ENCODE measurements around the gene CTBP2. TPM values are rescaled to one million over a fixed set of nuclear protein-coding genes. Genes with fewer than 3 reads are reported as not detected.

Gene CTBP2
- total RNA-seq, 3 donors from 2014 or later (not counting 1 experiment from before 2014, with no cell fraction given): 120 to 179 (median 124) TPM

- 87% methylated on average over 8 of the region's 9 CpGs for WGBS (ENCODE audit: insufficient coverage)
- H3K27ac ChIP-seq (ENCODE audit: low read length): no peak overlapping the region
Measured at GRCh38 chr10:125041856-125042506, 118.4 kb downstream of the CTBP2 start.

GRCh38 chr10:125039354-125039769 lies 121.0 kb downstream of the CTBP2 start:
- Histone ChIP-seq H3K27me3 (ENCODE audit: control insufficient read depth, insufficient read depth, low read length) (no peaks in the 10 kb centered on the region), H3K4me1 (ENCODE audit: control insufficient read depth, insufficient read depth, low read length) (peaks cover 22% of the 10 kb centered on the region), H3K4me3 (ENCODE audit: low read length) (no peak overlapping the region), H3K27ac (ENCODE audit: low read length) (no peak overlapping the region), H3K9me3 (ENCODE audit: control insufficient read depth, insufficient read depth, low read length) (no peaks in the 10 kb centered on the region), H3K36me3 (ENCODE audit: control insufficient read depth, insufficient read depth, low read length) (peaks cover 6% of the 10 kb centered on the region)
- ATAC-seq (peak in 1 of 3 donors; percentile 25), DNase-seq (no peak)
- TF ChIP-seq CTCF (IDR thresholded peaks at IDR 0.05): no peak
- intact Hi-C loops (cut with micrococcal nuclease): no loop called here
- Mint-ChIP-seq H3K4me3 (peak overlapping the region; percentile 6), H3K36me3 (no peaks in the 10 kb centered on the region), H3K27me3 (ENCODE audit: low read depth in 2 of 2) (no peaks in the 10 kb centered on the region), H3K4me1 (peaks cover 91 to 92% of the 10 kb centered on the region in 2 donors), H3K27ac (peak overlapping the region; percentile 78 to 82), H3K9me3 (no peaks in the 10 kb centered on the region)
- WGBS (ENCODE audit: insufficient coverage): 79% methylated on average over 15 of the region's 15 CpGs

More at GRCh38 chr10:125041856-125042506, 118.4 kb downstream of the CTBP2 start:
- Histone ChIP-seq H3K27me3 (ENCODE audit: control insufficient read depth, insufficient read depth, low read length) (no peaks in the 10 kb centered on the region), H3K4me3 (ENCODE audit: low read length) (no peak overlapping the region), H3K9me3 (ENCODE audit: control insufficient read depth, insufficient read depth, low read length) (no peaks in the 10 kb centered on the region), H3K36me3 (ENCODE audit: control insufficient read depth, insufficient read depth, low read length) (no peaks in the 10 kb centered on the region), H3K4me1 (ENCODE audit: control insufficient read depth, insufficient read depth, low read length) (peaks cover 24% of the 10 kb centered on the region)
- H3K27ac Mint-ChIP-seq: peak overlapping the region; percentile 80 to 83
- no peak for DNase-seq
- no peak for ATAC-seq
- no peaks in the 10 kb centered on the region for H3K27me3 Mint-ChIP-seq (ENCODE audit: low read depth in 2 of 2)
- no peak for TF ChIP-seq CTCF (IDR thresholded peaks at IDR 0.05)
- no peaks in the 10 kb centered on the region for H3K36me3 Mint-ChIP-seq
- no peak overlapping the region for H3K4me3 Mint-ChIP-seq
- H3K4me1 Mint-ChIP-seq: peaks cover 78 to 86% of the 10 kb centered on the region in 2 donors
- H3K9me3 Mint-ChIP-seq: no peaks in the 10 kb centered on the region
- intact Hi-C loops (cut with micrococcal nuclease): no loop called here

- Histone ChIP-seq H3K27ac (ENCODE audit: low read length) (no peak overlapping the region), H3K9me3 (ENCODE audit: control insufficient read depth, insufficient read depth, low read length) (no peaks in the 10 kb centered on the region), H3K4me1 (ENCODE audit: control insufficient read depth, insufficient read depth, low read length) (peaks cover 22% of the 10 kb centered on the region), H3K36me3 (ENCODE audit: control insufficient read depth, insufficient read depth, low read length) (peaks cover 6% of the 10 kb centered on the region), H3K27me3 (ENCODE audit: control insufficient read depth, insufficient read depth, low read length) (no peaks in the 10 kb centered on the region), H3K4me3 (ENCODE audit: low read length) (no peak overlapping the region)
- no peak for ATAC-seq
- H3K4me1 Mint-ChIP-seq: peaks cover 90 to 93% of the 10 kb centered on the region in 2 donors
- H3K9me3 Mint-ChIP-seq: no peaks in the 10 kb centered on the region
- 93% methylated on average over 8 of the region's 8 CpGs for WGBS (ENCODE audit: insufficient coverage)
- intact Hi-C loops (cut with micrococcal nuclease): no loop called here
- H3K27ac Mint-ChIP-seq: peak overlapping the region; percentile 78 to 82
- H3K4me3 Mint-ChIP-seq: no peak overlapping the region
- TF ChIP-seq CTCF (IDR thresholded peaks at IDR 0.05): no peak
- no peaks in the 10 kb centered on the region for H3K36me3 Mint-ChIP-seq
- DNase-seq: no peak
- no peaks in the 10 kb centered on the region for H3K27me3 Mint-ChIP-seq (ENCODE audit: low read depth in 2 of 2)
Measured at GRCh38 chr10:125038637-125039036, 121.7 kb downstream of the CTBP2 start.

All from natural killer cell (primary cell).